B cell (primary cell): ENCODE results near the gene BCAS4. TPM values are rescaled to one million over a fixed set of nuclear protein-coding genes. Genes with fewer than 3 reads are reported as not detected.

Source experiments
- ATAC-seq: fragments of 200-7000 bp; cut with Tn5 transposase; one replicate; pipeline ENCODE4 v1.10.0; 2021; ENCODE audit warnings: low read depth, mild to moderate bottlenecking, moderate number of reproducible peaks, moderate library complexity
- CTCF ChIA-PET: fragments of 350-600 bp; sonication (Branson Sonifier 250); formaldehyde crosslinking; loops from one replicate; lab custom pipeline; 2021; ENCODE audit warnings: antibody characterized with exemption, inconsistent platforms; lab: Charles Lee
- POLR2A ChIA-PET: fragments of 350-600 bp; sonication (Branson Sonifier 250); formaldehyde crosslinking; loops from one replicate; lab custom pipeline; 2021; ENCODE audit warnings: antibody characterized with exemption; lab: Charles Lee
- DNase-seq: peaks from one replicate; pipeline ENCODE4 v3.0.0; 2013
- H2AFZ ChIP-seq: 2 replicates; pipeline ENCODE4 v1.6.1; 2012; ENCODE audit warnings: mild to moderate bottlenecking, low read depth, low read length; ENCODE audit not compliant: insufficient read depth, poor library complexity, severe bottlenecking
- H3K27ac ChIP-seq, 2 donors: 1 replicate in 1 of 2; 2 replicates in 1 of 2; pipeline ENCODE4 v1.5.1; 2012 to 2013; ENCODE audit warnings: low read length in 2 of 2, mild to moderate bottlenecking in 2 of 2, moderate library complexity in 1 of 2
- H3K27me3 ChIP-seq, 4 experiments: fragments of 200-600 bp in 1 of 4; sonication (generic) in 1 of 4; replicated peaks in 1 of 4; 1 replicate in 2 of 4; 2 replicates in 2 of 4; pipeline versions ENCODE4 v1.6.1 to v1.7.0; 2013 to 2016; ENCODE audit warnings: low read length in 3 of 4, mild to moderate bottlenecking in 2 of 4, mixed read lengths in 1 of 4, moderate library complexity in 1 of 4; ENCODE audit not compliant: insufficient read depth in 4 of 4, control insufficient read depth in 3 of 4; ENCODE audit errors: control extremely low read depth in 1 of 4
- H3K36me3 ChIP-seq, 2 experiments: replicated peaks in 1 of 2; 1 replicate in 1 of 2; 2 replicates in 1 of 2; pipeline versions ENCODE4 v1.6.1 to v1.7.1; 2013; ENCODE audit warnings: low read length in 1 of 2; ENCODE audit not compliant: insufficient read depth in 2 of 2, control insufficient read depth in 1 of 2; ENCODE audit errors: control extremely low read depth in 1 of 2, extremely low read depth in 1 of 2
- H3K4me1 ChIP-seq, 2 donors: fragments of 200-600 bp in 1 of 2; sonication (generic) in 1 of 2; 1 replicate in 1 of 2; 2 replicates in 1 of 2; pipeline versions ENCODE4 v1.5.1 to v1.6.1; 2013 to 2017; ENCODE audit warnings: low read length in 2 of 2; ENCODE audit not compliant: control insufficient read depth in 2 of 2, insufficient read depth in 2 of 2
- H3K4me2 ChIP-seq: replicated peaks from 2 replicates; pipeline ENCODE3; 2012; ENCODE audit warnings: mild to moderate bottlenecking, low read depth, low read length; ENCODE audit not compliant: poor library complexity, severe bottlenecking
- H3K4me3 ChIP-seq, 5 experiments: fragments of 200-600 bp in 1 of 5; sonication (generic) in 1 of 5; 1 replicate in 3 of 5; 2 replicates in 2 of 5; pipeline versions ENCODE4 v1.5.1 to v1.7.0; 2011 to 2016; ENCODE audit warnings: low read length in 4 of 5, mild to moderate bottlenecking in 4 of 5, low read depth in 2 of 5, control low read depth in 1 of 5, moderate library complexity in 1 of 5; ENCODE audit not compliant: insufficient read depth in 1 of 5; ENCODE audit errors: control extremely low read depth in 1 of 5, extremely low read depth in 1 of 5
- H3K79me2 ChIP-seq: fragments of 200-600 bp; sonication (generic); one replicate; pipeline ENCODE4 v1.6.0; 2016; ENCODE audit warnings: low read length; ENCODE audit not compliant: control insufficient read depth, insufficient read depth
- H3K9ac ChIP-seq: fragments of 200-600 bp; sonication (generic); 2 replicates; pipeline ENCODE4 v1.6.1; 2017; ENCODE audit warnings: mild to moderate bottlenecking, low read length, moderate library complexity
- H3K9me3 ChIP-seq, 3 donors: one replicate each; pipeline versions ENCODE4 v1.6.1 to v1.7.1; 2013; ENCODE audit warnings: low read length in 2 of 3; ENCODE audit not compliant: control insufficient read depth in 2 of 3, insufficient read depth in 1 of 3; ENCODE audit errors: control extremely low read depth in 1 of 3
- H4K20me1 ChIP-seq: 2 replicates; pipeline ENCODE4 v1.6.0; 2012; ENCODE audit warnings: mild to moderate bottlenecking, low read length; ENCODE audit not compliant: insufficient read depth, control insufficient read depth, poor library complexity, severe bottlenecking
- H3K27ac Mint-ChIP-seq: one replicate; pipeline ENCODE4 v1.8.0; 2021; ENCODE audit warnings: mixed read lengths
- H3K27me3 Mint-ChIP-seq: one replicate; pipeline ENCODE4 v1.8.0; 2021; ENCODE audit warnings: mixed read lengths
- H3K4me1 Mint-ChIP-seq: one replicate; pipeline ENCODE4 v1.8.0; 2021; ENCODE audit warnings: mixed read lengths
- H3K4me3 Mint-ChIP-seq: one replicate; pipeline ENCODE4 v1.8.0; 2021; ENCODE audit warnings: mixed read lengths
- H3K9me3 Mint-ChIP-seq: one replicate; pipeline ENCODE4 v1.8.0; 2022; ENCODE audit warnings: mixed read lengths; ENCODE audit not compliant: insufficient read depth
- CTCF ChIP-seq: fragments of 200-600 bp; IDR thresholded peaks from one replicate; pipeline ENCODE4 v1.8.0; 2022; ENCODE audit warnings: antibody characterized with exemption, mild to moderate bottlenecking
- EZH2 ChIP-seq: IDR thresholded peaks from 2 replicates; pipeline ENCODE4 v1.6.1; 2012; ENCODE audit warnings: borderline replicate concordance, low read depth, mild to moderate bottlenecking, moderate library complexity, low read length; ENCODE audit not compliant: insufficient read depth, poor library complexity, severe bottlenecking
- WGBS: methylation state at CpG from one replicate; pipeline ENCODE4 v1.1.5; 2013; ENCODE audit warnings: missing lambda C conversion rate; ENCODE audit not compliant: insufficient coverage; 5-methylcytosine and 5-hydroxymethylcytosine counted together
- intact Hi-C: fragments of 100-400 bp; cut with micrococcal nuclease; formaldehyde crosslinking; loops from one replicate; pipeline ENCODE4 v1.10.0; 2022
- polyA plus RNA-seq: library from polyadenylated mRNA; depleted of rRNA; stranded (reverse); fragments of >200 nt; gene quantifications from 2 replicates; pipeline ENCODE4 v1.2.3, GENCODE V29; 2012
- total RNA-seq, 2 donors: library from RNA; stranded (reverse); fragments of 120-200 nt in 1 of 2; gene quantifications; 1 replicate in 1 of 2; 2 replicates in 1 of 2; pipeline versions ENCODE4 v1.2.3 to v1.2.4, GENCODE V29; 2013 to 2022

The BCAS4 gene
- total and polyA plus RNA-seq, 2 donors (not counting 1 experiment from before 2014, with no cell fraction given): 44.8 to 88.2 TPM

GRCh38 chr20:50810063-50810462, 15.2 kb downstream of the BCAS4 start:
- peaks cover 79% of the 10 kb centered on the region for H3K4me1 Mint-ChIP-seq

More at GRCh38 chr20:50810063-50810462, 15.2 kb downstream of the BCAS4 start:
- Histone ChIP-seq H3K27ac (peak overlapping the region; percentile 15 to 75), H3K36me3 (no peaks in the 10 kb centered on the region), H3K4me3 (peak overlapping the region in 1 of 5 experiments; percentile 25), H3K9me3 (peaks cover 0 to 22% (median 7%) of the 10 kb centered on the region in 3 donors), H3K4me1 (peaks cover 59 to 74% of the 10 kb centered on the region in 2 donors), H3K4me2 (peak overlapping the region; percentile 60), H3K9ac (peak overlapping the region; percentile 33), H4K20me1 (no peaks in the 10 kb centered on the region), H3K79me2 (peaks cover 100% of the 10 kb centered on the region), H3K27me3 (no peaks in the 10 kb centered on the region), H2AFZ (no peak overlapping the region)
- TF ChIP-seq CTCF (no peak), EZH2 (no peak)
- intact Hi-C loops: loop anchor here (1.0 to 10.0 kb wide), 2 partner anchors 10 to 265 kb away; no protein-coding TSS in a partner anchor
- Mint-ChIP-seq H3K27me3 (no peaks in the 10 kb centered on the region), H3K9me3 (peaks cover 10% of the 10 kb centered on the region), H3K27ac (peak overlapping the region; percentile 88), H3K4me3 (peak overlapping the region; percentile 69)
- DNase-seq (no peak), ATAC-seq (no peak)
- WGBS: 6% methylated on average over 2 of the region's 4 CpGs
- CTCF ChIA-PET: interaction anchor here (0.9 to 17.8 kb wide), 4 partner anchors 9 to 121 kb away, joined by 3 to 340 read pairs (median 6); partner anchors contain the start of genes ADNP and BCAS4
- POLR2A ChIA-PET: interaction anchor here (1.1 kb wide), 1 partner anchor 20 kb away, joined by 3 read pairs; no protein-coding TSS in a partner anchor
